Tibial artery (tissue), 4 donors: ENCODE results near the gene IGIP.

Experiments used
- DNase-seq, 2 donors: peaks; one replicate each; pipeline ENCODE4 v3.0.0-alpha.2; 2019
- H3K27ac ChIP-seq, 2 donors: fragments of 200-600 bp; sonication (generic) in 1 of 2; 1 replicate in 1 of 2; 2 replicates in 1 of 2; pipeline ENCODE4 v1.5.1; 2018 to 2019; ENCODE audit warnings: mild to moderate bottlenecking in 1 of 2
- H3K27me3 ChIP-seq, 2 donors: fragments of 200-600 bp; sonication (generic) in 1 of 2; one replicate each; pipeline versions ENCODE4 v1.5.1 to v1.6.0; 2016 to 2019
- H3K36me3 ChIP-seq, 3 donors: fragments of 200-600 bp; sonication (generic) in 2 of 3; one replicate each; pipeline ENCODE4 v1.5.1; 2016 to 2019; ENCODE audit warnings: mild to moderate bottlenecking in 2 of 3
- H3K4me1 ChIP-seq, 4 donors: fragments of 200-600 bp; sonication (generic) in 2 of 4; 1 replicate in 3 of 4; 2 replicates in 1 of 4; pipeline ENCODE4 v1.5.1; 2016 to 2019
- H3K4me3 ChIP-seq, 2 donors: fragments of 200-600 bp; sonication (generic) in 1 of 2; 1 replicate in 1 of 2; 2 replicates in 1 of 2; pipeline ENCODE4 v1.5.1; 2018 to 2019; ENCODE audit warnings: mild to moderate bottlenecking in 2 of 2
- H3K9me3 ChIP-seq, 3 donors: fragments of 200-600 bp; sonication (generic) in 1 of 3; one replicate each; pipeline ENCODE4 v1.5.1; 2016 to 2019
- CTCF ChIP-seq, 2 experiments: fragments of 200-600 bp in 1 of 2; fragments of 450-650 bp in 1 of 2; IDR thresholded peaks; one replicate each; pipeline ENCODE4 v1.5.1; 2017 to 2019; ENCODE audit warnings: antibody characterized with exemption in 2 of 2, mild to moderate bottlenecking in 1 of 2, moderate library complexity in 1 of 2
- intact Hi-C: fragments of 100-400 bp; cut with DNase I; formaldehyde crosslinking; loops from one replicate; pipeline ENCODE4 v1.15.0; 2023; ENCODE audit warnings: low total_unique reads

IGIP gene

GRCh38 chr5:140130949-140131733 lies 5.4 kb downstream of the IGIP start:
- no peak for DNase-seq
- Histone ChIP-seq H3K27me3 (no peaks in the 10 kb centered on the region), H3K4me3 (no peak overlapping the region), H3K9me3 (no peaks in the 10 kb centered on the region), H3K4me1 (peaks cover 0 to 32% (median 15%) of the 10 kb centered on the region in 4 donors), H3K36me3 (no peaks in the 10 kb centered on the region), H3K27ac (no peak overlapping the region)
- no peak for TF ChIP-seq CTCF (IDR thresholded peaks at IDR 0.05)
- intact Hi-C loops: no loop called here

GRCh38 chr5:140131967-140132409 lies 6.3 kb downstream of the IGIP start:
- Histone ChIP-seq H3K4me3 (no peak overlapping the region), H3K4me1 (peaks cover 0 to 28% (median 15%) of the 10 kb centered on the region in 4 donors), H3K27me3 (no peaks in the 10 kb centered on the region), H3K27ac (no peak overlapping the region), H3K36me3 (no peaks in the 10 kb centered on the region), H3K9me3 (no peaks in the 10 kb centered on the region)
- peak in 1 of 2 donors; percentile 65 for DNase-seq
- no peak for TF ChIP-seq CTCF (IDR thresholded peaks at IDR 0.05)
- intact Hi-C loops: no loop called here

DNA sequence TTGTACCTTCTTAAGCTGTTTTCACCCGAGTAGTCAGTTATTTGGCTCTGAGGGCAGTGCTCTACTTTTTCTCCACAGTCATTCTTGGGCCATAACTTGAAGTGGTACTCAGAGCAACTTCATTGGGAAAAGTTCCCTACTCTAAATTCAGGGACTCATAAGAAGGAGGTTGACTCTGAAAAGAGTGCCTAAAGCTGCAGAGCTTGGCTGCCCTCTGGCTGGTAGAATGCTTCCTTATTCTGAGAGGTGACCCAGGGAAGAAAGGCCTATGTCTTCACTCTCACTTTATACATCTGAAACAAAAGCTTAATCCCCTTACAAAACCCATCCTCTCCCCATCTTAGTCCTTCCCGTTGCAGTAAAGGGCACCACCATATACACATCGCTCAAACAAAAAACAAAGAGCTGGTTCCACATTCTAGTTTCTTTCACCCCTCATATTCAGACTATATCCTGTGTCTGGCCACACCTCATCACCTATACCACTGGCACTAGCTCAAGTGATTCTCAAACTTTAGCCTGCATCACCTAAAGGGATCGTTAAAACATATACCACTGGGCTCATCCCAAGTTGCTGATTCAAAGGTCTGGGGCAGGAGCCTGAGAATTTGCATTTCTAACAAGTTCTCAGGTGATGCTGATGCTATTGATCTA lies 7.9 kb downstream of the IGIP start:
- Histone ChIP-seq H3K4me3 (no peak overlapping the region), H3K4me1 (peaks cover 0 to 30% (median 15%) of the 10 kb centered on the region in 4 donors), H3K27me3 (no peaks in the 10 kb centered on the region), H3K9me3 (no peaks in the 10 kb centered on the region), H3K36me3 (no peaks in the 10 kb centered on the region), H3K27ac (no peak overlapping the region)
- TF ChIP-seq CTCF (IDR thresholded peaks at IDR 0.05): no peak
- no peak for DNase-seq
- intact Hi-C loops: no loop called here

DNA sequence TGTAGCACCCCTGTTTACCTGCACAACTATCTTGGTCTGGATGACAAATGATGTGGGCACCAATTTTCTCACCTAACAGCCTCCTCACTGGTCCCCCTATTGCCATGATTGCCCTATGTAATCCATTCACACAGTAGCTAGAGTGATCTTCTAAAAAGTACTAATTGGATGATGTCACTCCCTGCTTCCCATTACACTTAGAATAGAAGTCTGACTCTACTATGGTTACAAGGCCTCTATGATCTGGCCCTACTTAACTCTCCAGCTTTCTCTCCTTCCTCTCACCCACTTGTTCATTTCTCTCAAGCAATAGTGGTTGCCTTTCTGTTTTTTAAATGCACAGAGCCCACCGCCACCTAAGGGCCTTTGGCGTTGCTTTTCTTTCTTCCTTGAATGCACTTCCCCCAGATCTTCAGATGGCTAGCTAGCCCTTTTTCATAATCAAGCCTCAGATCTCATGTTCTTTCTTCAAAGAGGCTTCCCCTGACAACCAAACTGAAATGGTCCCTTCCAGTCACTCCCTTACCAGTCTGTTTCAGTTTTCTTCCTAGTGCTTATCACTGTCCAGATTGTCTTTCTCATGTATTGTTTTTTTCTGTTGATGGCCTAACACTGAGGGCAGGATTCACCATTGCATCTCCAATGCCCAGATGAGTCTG lies 8.7 kb downstream of the IGIP start:
- Histone ChIP-seq H3K27ac (no peak overlapping the region), H3K9me3 (no peaks in the 10 kb centered on the region), H3K4me3 (no peak overlapping the region), H3K27me3 (no peaks in the 10 kb centered on the region), H3K4me1 (peaks cover 0 to 30% (median 15%) of the 10 kb centered on the region in 4 donors), H3K36me3 (no peaks in the 10 kb centered on the region)
- DNase-seq: no peak
- TF ChIP-seq CTCF (IDR thresholded peaks at IDR 0.05): no peak
- intact Hi-C loops: no loop called here

DNA sequence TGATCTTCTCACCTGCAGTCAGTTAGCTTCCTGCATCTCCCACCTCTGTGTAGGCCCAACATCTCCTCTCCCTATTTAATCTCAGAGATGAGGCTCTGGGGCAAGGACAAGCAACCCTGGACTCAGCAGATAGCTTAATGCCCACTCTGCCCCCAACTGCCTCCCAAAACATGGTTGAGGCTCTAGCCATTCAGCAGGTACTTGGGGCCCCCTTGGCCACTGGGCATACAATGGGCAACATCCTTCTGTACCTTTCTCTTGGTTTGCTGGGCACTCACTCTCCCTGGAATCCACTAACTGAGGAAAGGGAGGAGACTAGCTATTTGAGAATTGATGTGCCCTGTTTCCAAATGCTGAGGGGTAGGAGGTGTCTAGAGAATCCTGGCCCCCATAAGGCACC lies 9.4 kb downstream of the IGIP start:
- H3K27ac ChIP-seq: no peak overlapping the region
- H3K9me3 ChIP-seq: no peaks in the 10 kb centered on the region
- no peaks in the 10 kb centered on the region for H3K36me3 ChIP-seq
- TF ChIP-seq CTCF (IDR thresholded peaks at IDR 0.05): no peak
- intact Hi-C loops: no loop called here
- no peak overlapping the region for H3K4me3 ChIP-seq
- DNase-seq: peak in 1 of 2 donors; percentile 25
- peaks cover 0 to 31% (median 15%) of the 10 kb centered on the region in 4 donors for H3K4me1 ChIP-seq
- H3K27me3 ChIP-seq: no peaks in the 10 kb centered on the region
